Activated CD8-positive, alpha-beta T cell treated with anti-CD3 and anti-CD28 coated beads for 36 hours (primary cell): ENCODE results near the gene ACSM2B. TPM values are rescaled to one million over a fixed set of nuclear protein-coding genes. Genes with fewer than 3 reads are reported as not detected.
"Not testable (repeated sequence)": the region's sequence is repeated elsewhere in the genome, so short reads cannot be mapped to it uniquely, and the experiment has no call there.

Source experiments
- ATAC-seq: fragments of 200-7000 bp; cut with Tn5 transposase; one replicate; pipeline ENCODE4 v1.10.0; 2021; ENCODE audit warnings: mild to moderate bottlenecking, moderate library complexity
- CTCF ChIA-PET: fragments of 350-600 bp; sonication (Branson Sonifier 250); formaldehyde crosslinking; loops from one replicate; lab custom pipeline; 2021; ENCODE audit warnings: antibody characterized with exemption; lab: Charles Lee
- POLR2A ChIA-PET: fragments of 350-600 bp; sonication (Branson Sonifier 250); formaldehyde crosslinking; loops from one replicate; lab custom pipeline; 2021; ENCODE audit warnings: antibody characterized with exemption; lab: Charles Lee
- DNase-seq: peaks from one replicate; pipeline ENCODE4 v3.0.0-alpha.2; 2020
- H3K27ac Mint-ChIP-seq: one replicate; pipeline ENCODE4 v1.8.0; 2021; ENCODE audit warnings: mild to moderate bottlenecking, mixed read lengths
- H3K27me3 Mint-ChIP-seq: one replicate; pipeline ENCODE4 v1.8.0; 2021; ENCODE audit warnings: mixed read lengths
- H3K36me3 Mint-ChIP-seq: one replicate; pipeline ENCODE4 v1.8.0; 2021; ENCODE audit warnings: low read depth, mixed read lengths
- H3K4me1 Mint-ChIP-seq: one replicate; pipeline ENCODE4 v1.8.0; 2021; ENCODE audit warnings: low read depth, mixed read lengths
- H3K4me3 Mint-ChIP-seq: one replicate; pipeline ENCODE4 v1.8.0; 2021; ENCODE audit warnings: mild to moderate bottlenecking, moderate library complexity, mixed read lengths
- H3K9me3 Mint-ChIP-seq: one replicate; pipeline ENCODE4 v1.8.0; 2021; ENCODE audit warnings: mixed read lengths
- CTCF ChIP-seq: fragments of 200-600 bp; IDR thresholded peaks from one replicate; pipeline ENCODE4 v1.8.0; 2022; ENCODE audit warnings: antibody characterized with exemption, mild to moderate bottlenecking
- intact Hi-C: fragments of 100-400 bp; cut with micrococcal nuclease; formaldehyde crosslinking; loops from one replicate; pipeline ENCODE4 v1.10.0; 2022
- total RNA-seq, 2 experiments: library from RNA; stranded (reverse); gene quantifications; one replicate each; pipeline ENCODE4 v1.2.3, GENCODE V29; 2021

Gene ACSM2B
- total RNA-seq: not detected

- CTCF ChIA-PET, H3K4me1 Mint-ChIP-seq, H3K9me3 Mint-ChIP-seq, H3K36me3 Mint-ChIP-seq, H3K27me3 Mint-ChIP-seq, ATAC-seq, H3K27ac Mint-ChIP-seq, DNase-seq, POLR2A ChIA-PET, H3K4me3 Mint-ChIP-seq, intact Hi-C loops: not testable (repeated sequence)
Observed at GRCh38 chr16:20576145-20576544, at the start of gene ACSM2B. TSS of gene ACSM2B (minus strand) at chr16:20576367. CDS start at chr16:20564845, 11,522 bp downstream.

GRCh38 chr16:20624882-20625807, 49.0 kb upstream of the ACSM2B start:
- Mint-ChIP-seq H3K36me3 (no peaks in the 10 kb centered on the region), H3K4me1 (peaks cover 2% of the 10 kb centered on the region), H3K9me3 (no peaks in the 10 kb centered on the region), H3K27ac (no peak overlapping the region), H3K27me3 (no peaks in the 10 kb centered on the region), H3K4me3 (no peak overlapping the region)
- POLR2A ChIA-PET: no interaction called here
- TF ChIP-seq CTCF: no peak
- ATAC-seq (no peak), DNase-seq (no peak)
- CTCF ChIA-PET: no interaction called here
- intact Hi-C loops: no loop called here

- ChIA-PET CTCF (no interaction called here), POLR2A (no interaction called here)
- Mint-ChIP-seq H3K4me1 (peaks cover 2% of the 10 kb centered on the region), H3K4me3 (no peak overlapping the region), H3K27ac (no peak overlapping the region), H3K27me3 (peaks cover 2% of the 10 kb centered on the region), H3K9me3 (no peaks in the 10 kb centered on the region), H3K36me3 (no peaks in the 10 kb centered on the region)
- intact Hi-C loops: no loop called here
- ATAC-seq (no peak), DNase-seq (no peak)
- no peak for TF ChIP-seq CTCF
Observed at GRCh38 chr16:20624205-20624604, 48.0 kb upstream of the ACSM2B start.

GRCh38 chr16:20622498-20622870, 46.3 kb upstream of the ACSM2B start:
- intact Hi-C loops: no loop called here
- H3K4me1 Mint-ChIP-seq: no peaks in the 10 kb centered on the region
- TF ChIP-seq CTCF: no peak
- CTCF ChIA-PET: no interaction called here
- no peak for DNase-seq
- no peak for ATAC-seq
- H3K27ac Mint-ChIP-seq: no peak overlapping the region
- H3K9me3 Mint-ChIP-seq: no peaks in the 10 kb centered on the region
- POLR2A ChIA-PET: no interaction called here
- no peaks in the 10 kb centered on the region for H3K36me3 Mint-ChIP-seq
- H3K4me3 Mint-ChIP-seq: no peak overlapping the region
- peaks cover 8% of the 10 kb centered on the region for H3K27me3 Mint-ChIP-seq

- ATAC-seq: no peak
- intact Hi-C loops: no loop called here
- Mint-ChIP-seq H3K4me3 (no peak overlapping the region), H3K4me1 (no peaks in the 10 kb centered on the region), H3K27ac (no peak overlapping the region), H3K36me3 (no peaks in the 10 kb centered on the region), H3K27me3 (peaks cover 8% of the 10 kb centered on the region), H3K9me3 (no peaks in the 10 kb centered on the region)
- ChIA-PET POLR2A (no interaction called here), CTCF (no interaction called here)
- no peak for TF ChIP-seq CTCF
- DNase-seq: no peak
Observed at GRCh38 chr16:20621406-20621805, 45.2 kb upstream of the ACSM2B start.
